NOMO-1 treated with dmso at 0.1 percent for 144 hours (cell line): ENCODE measurements around the gene RC3H2.
"Not testable (repeated sequence)": the region's sequence is repeated elsewhere in the genome, so short reads cannot be mapped to it uniquely, and the experiment has no call there.

Experiments
- DNase-seq: peaks from one replicate; lab custom pipeline; 2025; ENCODE audit not compliant: unreplicated experiment; lab: John Stamatoyannopoulos, UW

RC3H2 gene

GRCh38 chr9:122922713-122923112 is 17.6 kb upstream of the RC3H2 start:
- DNase-seq, result no peak

- no peak for DNase-seq
Measured at GRCh38 chr9:122918310-122918709, 13.2 kb upstream of the RC3H2 start.

- peak; percentile 73 for DNase-seq
Measured at GRCh38 chr9:122912964-122913673, 8.0 kb upstream of the RC3H2 start, which contains the start of gene ZBTB6. TSS of gene ZBTB6 (minus strand) at chr9:122913323. CDS start at chr9:122912072, 1,251 bp downstream.

GRCh38 chr9:122912671-122912963 is 7.5 kb upstream of the RC3H2 start:
- no peak for DNase-seq

- DNase-seq, result not testable (repeated sequence)
Measured at GRCh38 chr9:122906122-122906521, 963 bp upstream of the RC3H2 start.

GRCh38 chr9:122904466-122904822 is 715 bp downstream of the RC3H2 start:
- no peak for DNase-seq

DNA sequence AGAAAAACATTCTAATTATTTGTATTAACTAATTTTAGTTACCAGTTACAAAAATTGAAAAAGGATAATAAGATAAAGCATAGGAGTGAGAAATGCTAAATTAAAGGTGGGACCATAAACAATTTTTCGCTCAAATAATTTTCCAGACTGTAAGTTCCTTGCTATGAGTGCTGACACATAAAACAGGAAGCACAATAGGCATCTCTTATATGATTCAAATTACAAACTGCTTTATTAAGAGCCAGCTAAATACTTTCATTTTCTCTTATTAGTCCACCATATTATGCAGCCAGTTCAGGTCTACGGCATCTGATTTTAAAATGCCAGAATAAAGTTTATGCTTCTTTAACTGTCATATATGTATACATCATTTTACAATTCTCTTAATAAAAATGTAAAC is 4.4 kb downstream of the RC3H2 start:
- DNase-seq, result no peak

DNA sequence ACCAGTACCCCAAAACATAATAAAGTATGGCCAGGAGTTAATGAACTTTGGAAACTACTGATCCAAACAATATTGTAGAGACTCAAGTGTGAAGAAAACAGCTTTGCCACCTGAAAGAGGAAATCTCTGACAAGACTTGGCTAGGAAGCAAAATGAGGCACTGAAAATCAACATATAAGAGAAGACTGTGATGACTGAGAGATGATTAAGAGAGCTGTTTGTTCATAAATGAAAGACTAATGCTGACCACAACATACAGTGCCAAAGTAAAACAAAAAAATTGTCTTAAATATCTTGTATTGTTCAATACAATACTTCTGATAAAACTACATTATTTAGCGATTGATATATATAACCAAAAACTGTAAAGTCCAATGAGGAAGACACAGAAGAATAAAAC is 7.2 kb downstream of the RC3H2 start:
- DNase-seq, result no peak

GRCh38 chr9:122888480-122888879 is 16.7 kb downstream of the RC3H2 start:
- DNase-seq, result no peak

DNA sequence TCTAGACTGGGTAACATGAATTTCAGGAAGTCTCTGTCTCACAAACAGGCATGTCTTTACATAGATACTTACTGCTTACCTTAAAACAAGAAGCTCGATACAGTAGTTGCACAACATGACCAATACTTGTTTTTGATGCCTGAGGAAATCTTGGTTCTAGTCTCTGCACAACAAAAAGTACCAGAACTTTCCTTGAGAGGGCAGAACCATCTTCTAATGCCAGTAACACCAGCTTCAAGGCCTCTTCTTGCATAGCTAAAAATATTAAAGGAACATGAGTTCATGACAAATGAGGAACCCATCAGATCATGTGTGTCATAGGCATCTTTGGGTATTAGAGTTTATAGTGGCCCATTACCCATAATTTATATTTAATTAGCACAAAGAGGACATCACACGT is 22.0 kb downstream of the RC3H2 start:
- no peak for DNase-seq

DNA sequence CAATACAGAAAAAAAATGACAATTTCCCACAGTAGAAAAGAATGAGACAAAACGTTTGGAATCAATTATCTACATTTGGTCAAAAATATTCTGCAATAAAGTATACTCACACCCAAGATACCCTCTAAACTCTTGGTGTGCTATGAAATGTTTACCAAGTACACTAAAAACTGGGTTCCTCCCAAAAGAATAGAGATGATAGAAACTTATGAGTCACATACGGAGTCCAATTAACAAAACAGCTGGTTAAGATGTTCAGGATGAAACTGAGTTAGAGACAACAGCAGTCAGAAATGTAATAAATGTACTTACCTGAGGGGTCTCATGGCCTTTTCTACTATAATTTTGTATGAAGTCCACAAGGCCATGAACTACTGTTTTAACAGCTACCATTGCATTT is 25.7 kb downstream of the RC3H2 start:
- no peak for DNase-seq

GRCh38 chr9:122875523-122875922 is 29.6 kb downstream of the RC3H2 start:
- DNase-seq, result no peak

DNA sequence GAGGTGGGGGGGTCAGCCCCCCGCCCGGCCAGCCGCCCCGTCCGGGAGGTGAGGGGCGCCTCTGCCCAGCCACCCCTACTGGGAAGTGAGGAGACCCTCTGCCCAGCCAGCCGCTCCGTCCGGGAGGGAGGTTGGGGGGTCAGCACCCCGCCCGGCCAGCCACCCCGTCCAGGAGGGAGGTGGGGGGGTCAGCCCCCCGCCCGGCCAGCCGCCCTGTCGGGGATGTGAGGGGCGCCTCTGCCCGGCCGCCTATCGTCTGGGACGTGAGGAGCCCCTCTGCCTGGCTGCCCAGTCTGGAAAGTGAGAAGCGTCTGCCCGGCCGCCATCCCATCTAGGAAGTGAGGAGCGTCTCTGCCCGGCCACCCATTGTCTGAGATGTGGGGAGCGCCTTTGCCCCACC is 37.9 kb downstream of the RC3H2 start:
- not testable (repeated sequence) for DNase-seq

- DNase-seq, result no peak
Measured at GRCh38 chr9:122866079-122866478, 39.1 kb downstream of the RC3H2 start.

- DNase-seq, result no peak
Measured at GRCh38 chr9:122865300-122865699, 39.9 kb downstream of the RC3H2 start.

- no peak for DNase-seq
Measured at GRCh38 chr9:122863407-122863806, 41.8 kb downstream of the RC3H2 start.

- no peak for DNase-seq
Measured at GRCh38 chr9:122860319-122861142, 44.6 kb downstream of the RC3H2 start.

- no peak for DNase-seq
Measured at GRCh38 chr9:122857815-122858214, 47.3 kb downstream of the RC3H2 start.

DNA sequence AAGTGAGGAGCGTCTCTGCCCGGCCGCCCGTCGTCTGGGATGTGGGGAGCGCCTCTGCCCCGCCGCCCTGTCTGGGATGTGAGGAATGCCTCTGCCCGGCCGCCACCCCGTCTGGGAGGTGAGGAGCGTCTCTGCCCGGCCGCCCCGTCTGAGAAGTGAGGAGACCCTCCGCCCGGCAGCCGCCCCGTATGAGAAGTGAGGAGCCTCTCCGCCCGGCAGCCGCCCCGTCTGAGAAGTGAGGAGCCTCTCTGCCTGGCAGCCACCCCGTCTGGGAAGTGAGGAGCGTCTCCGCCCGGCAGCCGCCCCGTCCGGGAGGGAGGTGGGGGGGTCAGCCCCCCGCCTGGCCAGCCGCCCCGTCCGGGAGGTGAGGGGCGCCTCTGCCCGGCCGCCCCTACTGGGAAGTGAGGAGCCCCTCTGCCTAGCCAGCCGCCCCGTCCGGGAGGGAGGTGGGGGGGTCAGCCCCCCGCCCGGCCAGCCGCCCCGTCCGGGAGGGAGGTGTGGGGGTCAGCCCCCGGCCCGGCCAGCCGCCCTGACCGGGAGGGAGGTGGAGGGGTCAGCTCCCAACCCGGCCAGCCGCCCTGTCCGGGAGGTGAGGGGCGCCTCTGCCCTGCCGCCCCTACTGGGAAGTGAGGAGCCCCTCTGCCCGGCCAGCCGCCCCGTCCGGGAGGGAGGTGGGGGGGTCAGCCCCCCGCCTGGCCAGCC is 52.9 kb downstream of the RC3H2 start:
- not testable (repeated sequence) for DNase-seq

- DNase-seq, result no peak
Measured at GRCh38 chr9:122848256-122848943, 56.8 kb downstream of the RC3H2 start.

- DNase-seq, result no peak
Measured at GRCh38 chr9:122846371-122846940, 58.7 kb downstream of the RC3H2 start.
